ENCODE measurements around the gene OR8D2.

GRCh38 chr11:124285610-124286344, 34.2 kb downstream of the OR8D2 start:
- TF ChIP-seq, protein P1, sequence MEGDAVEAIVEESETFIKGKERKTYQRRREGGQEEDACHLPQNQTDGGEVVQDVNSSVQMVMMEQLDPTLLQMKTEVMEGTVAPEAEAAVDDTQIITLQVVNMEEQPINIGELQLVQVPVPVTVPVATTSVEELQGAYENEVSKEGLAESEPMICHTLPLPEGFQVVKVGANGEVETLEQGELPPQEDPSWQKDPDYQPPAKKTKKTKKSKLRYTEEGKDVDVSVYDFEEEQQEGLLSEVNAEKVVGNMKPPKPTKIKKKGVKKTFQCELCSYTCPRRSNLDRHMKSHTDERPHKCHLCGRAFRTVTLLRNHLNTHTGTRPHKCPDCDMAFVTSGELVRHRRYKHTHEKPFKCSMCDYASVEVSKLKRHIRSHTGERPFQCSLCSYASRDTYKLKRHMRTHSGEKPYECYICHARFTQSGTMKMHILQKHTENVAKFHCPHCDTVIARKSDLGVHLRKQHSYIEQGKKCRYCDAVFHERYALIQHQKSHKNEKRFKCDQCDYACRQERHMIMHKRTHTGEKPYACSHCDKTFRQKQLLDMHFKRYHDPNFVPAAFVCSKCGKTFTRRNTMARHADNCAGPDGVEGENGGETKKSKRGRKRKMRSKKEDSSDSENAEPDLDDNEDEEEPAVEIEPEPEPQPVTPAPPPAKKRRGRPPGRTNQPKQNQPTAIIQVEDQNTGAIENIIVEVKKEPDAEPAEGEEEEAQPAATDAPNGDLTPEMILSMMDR (IDR thresholded peaks at IDR 0.05): no peak
- no peak for TF ChIP-seq POLR2A (IDR thresholded peaks at IDR 0.05)

Data from vagina (tissue), 2 donors.